Measurements from ENCODE around the gene MED10.

MED10 gene

GRCh38 chr5:6348476-6349000 is 29.8 kb downstream of the MED10 start:
- DNase-seq: no peak

- DNase-seq: no peak
Observed at GRCh38 chr5:6347673-6348072, 30.7 kb downstream of the MED10 start.

GRCh38 chr5:6347165-6347564 is 31.2 kb downstream of the MED10 start:
- no peak for DNase-seq

- DNase-seq: no peak
Observed at GRCh38 chr5:6344593-6344989, 33.8 kb downstream of the MED10 start.

GRCh38 chr5:6343951-6344592 is 34.3 kb downstream of the MED10 start:
- no peak for DNase-seq

GRCh38 chr5:6342689-6343315 is 35.5 kb downstream of the MED10 start:
- no peak for DNase-seq

- no peak for DNase-seq
Observed at GRCh38 chr5:6340100-6340499, 38.2 kb downstream of the MED10 start.

- DNase-seq: no peak
Observed at GRCh38 chr5:6338871-6339270, 39.5 kb downstream of the MED10 start.

GRCh38 chr5:6338135-6338534 is 40.2 kb downstream of the MED10 start:
- no peak for DNase-seq

- DNase-seq: no peak
Observed at GRCh38 chr5:6333182-6333905, 45.0 kb downstream of the MED10 start.

- peak; percentile 9 for DNase-seq
Observed at GRCh38 chr5:6328173-6328572, 50.2 kb downstream of the MED10 start.

GRCh38 chr5:6326776-6327175 is 51.6 kb downstream of the MED10 start:
- DNase-seq: no peak

GRCh38 chr5:6322163-6322713 is 56.1 kb downstream of the MED10 start:
- no peak for DNase-seq
